Fibroblast of lung (primary cell): ENCODE measurements around the gene ABI3.

Source experiments
- CTCF ChIP-seq, 2 donors: IDR thresholded peaks in 1 of 2; conservative IDR thresholded peaks in 1 of 2; 1 replicate in 1 of 2; 2 replicates in 1 of 2; pipeline ENCODE4 v1.5.1; 2011 to 2012; ENCODE audit warnings: low read length in 2 of 2, control low read depth in 1 of 2, inconsistent platforms in 1 of 2, low read depth in 1 of 2, mild to moderate bottlenecking in 1 of 2
- EZH2 ChIP-seq: IDR thresholded peaks from 2 replicates; pipeline ENCODE4 v1.5.1; 2012; ENCODE audit warnings: low read length, control low read depth, mild to moderate bottlenecking; ENCODE audit errors: missing control alignments

DNA sequence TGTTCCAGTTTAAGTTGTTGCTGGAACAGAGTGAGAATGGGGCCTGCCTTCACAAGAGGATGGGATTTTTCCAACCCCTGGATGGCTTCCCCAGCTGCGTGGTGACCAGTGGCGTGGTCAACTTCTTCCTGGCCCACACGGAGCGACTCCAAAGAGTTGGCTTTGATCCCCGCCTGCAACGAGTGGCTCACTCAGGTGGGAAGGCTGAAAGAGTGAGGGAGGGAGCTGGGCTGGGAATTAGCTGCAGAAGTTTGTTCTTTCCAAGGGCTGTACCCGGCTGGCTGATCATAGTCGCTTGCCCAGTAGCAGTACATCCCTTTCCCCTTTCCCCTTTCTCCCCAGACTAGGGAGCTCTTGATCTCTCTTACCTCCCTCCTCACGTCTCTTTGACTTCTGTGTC is 41.8 kb upstream of the ABI3 start:
- TF ChIP-seq CTCF (conservative IDR thresholded peaks at IDR 0.05 in 1 of 2, IDR thresholded peaks at IDR 0.05 in 1 of 2; ENCODE audit: low read depth in 1 of 2, low read length in 2 of 2) (no peak), EZH2 (no peak)
